NCI-H146 (cell line): ENCODE measurements around the gene LBP.
A peak's percentile ranks its signal among the peaks of the same experiment; 100 is the strongest.
"Not testable (repeated sequence)": the region's sequence is repeated elsewhere in the genome, so short reads cannot be mapped to it uniquely, and the experiment has no call there.

Experiments
- DNase-seq: peaks from one replicate; lab custom pipeline; 2025; lab: John Stamatoyannopoulos, UW

LBP gene

DNA sequence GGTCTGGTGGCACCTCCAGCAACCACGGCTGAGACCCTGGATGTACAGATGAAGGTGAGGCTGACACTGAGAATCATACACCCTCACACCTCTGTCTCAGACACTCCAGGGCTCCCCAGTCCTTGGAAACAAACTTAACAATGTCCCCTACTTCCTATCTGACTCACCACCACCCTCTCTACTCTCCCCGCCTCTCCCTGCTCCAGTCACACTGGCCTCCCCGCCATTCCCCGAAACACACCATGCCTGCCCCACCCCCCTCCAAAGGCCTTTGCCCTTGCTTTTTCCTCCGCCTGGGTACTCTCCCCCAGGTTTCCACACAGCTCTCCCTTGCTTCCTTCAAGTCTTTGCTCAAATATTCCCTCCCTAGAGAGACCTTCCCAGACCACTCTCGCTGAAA is 26.1 kb upstream of the LBP start:
- DNase-seq, result no peak

GRCh38 chr20:38321959-38322598 is 24.2 kb upstream of the LBP start:
- peak; percentile 65 for DNase-seq

DNA sequence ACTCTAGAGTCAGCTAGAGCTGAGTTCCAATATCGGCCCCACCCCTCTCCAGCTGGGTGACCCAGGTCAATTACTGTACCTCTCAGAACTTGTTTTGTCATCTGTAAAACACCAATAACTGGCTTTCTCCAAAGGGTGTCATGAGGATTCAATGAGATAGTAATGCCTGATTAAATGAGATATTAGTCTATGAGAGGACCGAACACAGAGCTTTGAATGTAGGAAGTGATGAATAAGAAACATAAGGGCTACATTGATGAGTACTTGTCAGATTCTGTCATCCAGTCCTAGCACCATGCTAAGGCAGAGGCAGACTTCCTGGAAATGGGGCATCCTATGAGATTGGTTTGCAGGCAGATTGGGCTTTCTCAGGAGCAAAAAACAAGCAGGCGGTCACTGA is 22.1 kb upstream of the LBP start:
- no peak for DNase-seq

DNA sequence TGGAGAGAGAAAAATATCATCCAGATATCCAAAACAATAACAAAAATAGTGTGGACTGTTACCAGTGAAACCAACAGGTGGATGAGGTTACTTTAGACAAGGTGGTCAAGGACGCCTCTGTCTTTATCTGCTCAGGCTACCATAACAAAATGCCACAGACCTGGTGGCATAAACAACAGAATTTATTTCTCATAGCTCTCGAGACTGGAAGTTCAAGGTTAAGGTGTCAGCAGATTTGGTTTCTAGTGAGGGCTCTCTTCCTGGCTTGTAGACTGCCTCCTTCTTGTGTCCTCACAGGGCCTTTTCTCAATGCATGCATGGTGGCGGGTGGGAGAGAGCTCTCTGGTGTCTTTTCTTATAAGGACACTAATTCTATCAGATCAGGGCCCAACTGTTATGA is 21.1 kb upstream of the LBP start:
- DNase-seq, result no peak

DNA sequence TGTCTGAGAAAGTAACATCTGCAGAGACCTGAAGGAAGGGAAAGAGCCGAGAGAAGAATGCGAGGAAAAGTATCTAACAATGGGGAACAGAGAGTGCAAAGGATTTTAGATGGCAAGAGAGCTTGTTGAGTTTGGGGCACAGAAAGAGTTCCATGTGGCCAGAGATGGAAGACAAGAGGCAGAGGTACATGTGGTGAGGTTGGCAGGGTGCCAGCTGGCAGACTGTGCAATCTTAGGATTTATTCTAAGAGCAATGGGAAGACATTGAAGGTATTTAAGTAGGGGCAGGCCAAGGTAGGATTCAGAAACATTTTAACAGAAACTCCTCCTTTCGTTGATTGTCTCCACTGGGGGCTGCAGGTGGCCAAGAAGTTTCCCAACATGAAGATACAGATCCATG is 20.4 kb upstream of the LBP start:
- DNase-seq, result no peak

DNA sequence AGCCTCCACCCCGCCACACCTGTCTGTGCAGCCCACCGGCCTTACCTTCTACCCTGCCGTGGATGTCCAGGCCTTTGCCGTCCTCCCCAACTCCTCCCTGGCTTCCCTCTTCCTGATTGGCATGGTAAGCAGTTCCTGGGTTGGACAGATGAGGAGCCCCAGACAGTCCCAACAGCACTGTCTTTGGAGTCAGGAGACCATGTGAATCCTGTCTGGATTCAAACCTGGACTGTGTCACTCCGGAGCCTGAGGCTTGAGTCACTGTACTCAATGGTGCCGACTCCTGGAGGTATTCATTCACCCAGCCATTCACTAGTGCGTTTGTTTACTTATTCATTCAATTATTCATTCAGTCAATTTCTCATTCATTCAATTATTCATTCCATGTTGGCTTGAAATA is 20.0 kb upstream of the LBP start:
- DNase-seq, result no peak

DNA sequence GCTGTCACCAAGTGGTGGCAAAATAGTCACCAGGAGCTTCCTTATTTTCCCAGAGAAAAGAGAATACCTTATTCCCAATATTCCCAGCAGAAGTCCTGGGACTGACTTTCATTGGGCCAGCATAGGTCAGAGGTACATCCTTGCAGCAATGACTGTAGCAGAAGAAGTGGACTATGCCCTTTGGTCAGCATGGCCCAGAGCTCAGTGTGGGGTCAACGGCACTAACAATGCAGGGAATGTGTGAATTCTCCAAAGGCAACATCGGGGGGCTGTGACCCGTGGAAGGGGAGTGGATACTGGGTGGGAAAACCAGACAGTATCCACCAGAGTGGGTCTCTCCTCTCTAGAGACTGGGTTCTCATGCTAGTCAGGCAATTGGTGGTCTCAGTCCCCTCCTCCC is 15.6 kb upstream of the LBP start:
- no peak for DNase-seq

- no peak for DNase-seq
Observed at GRCh38 chr20:38331245-38331644, 15.0 kb upstream of the LBP start.

- no peak for DNase-seq
Observed at GRCh38 chr20:38331814-38332213, 14.5 kb upstream of the LBP start.

GRCh38 chr20:38334016-38334415 is 12.3 kb upstream of the LBP start:
- no peak for DNase-seq

GRCh38 chr20:38336726-38337125 is 9.6 kb upstream of the LBP start:
- DNase-seq, result no peak

- peak; percentile 49 for DNase-seq
Observed at GRCh38 chr20:38337561-38338140, 8.6 kb upstream of the LBP start.

GRCh38 chr20:38338849-38339520 is 7.3 kb upstream of the LBP start:
- DNase-seq, result peak; percentile 69

DNA sequence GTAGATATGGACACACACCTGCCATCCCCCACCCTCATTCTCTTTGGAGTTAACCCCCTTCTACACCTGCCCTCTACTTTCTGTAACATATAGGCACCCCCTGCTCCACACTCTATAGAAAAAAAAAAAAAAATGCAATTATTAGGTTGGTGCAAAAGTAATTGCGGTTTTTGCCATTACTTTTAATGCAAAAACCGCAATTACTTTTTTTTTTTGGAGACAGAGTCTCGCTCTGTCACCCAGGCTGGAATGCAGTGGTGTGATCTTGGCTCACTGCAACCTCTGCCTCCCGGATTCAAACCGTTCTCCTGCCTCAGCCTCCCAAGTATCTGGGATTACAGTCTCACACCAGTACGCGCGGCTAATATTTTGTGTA is 6.8 kb upstream of the LBP start:
- not testable (repeated sequence) for DNase-seq

- no peak for DNase-seq
Observed at GRCh38 chr20:38339997-38340396, 6.3 kb upstream of the LBP start.

DNA sequence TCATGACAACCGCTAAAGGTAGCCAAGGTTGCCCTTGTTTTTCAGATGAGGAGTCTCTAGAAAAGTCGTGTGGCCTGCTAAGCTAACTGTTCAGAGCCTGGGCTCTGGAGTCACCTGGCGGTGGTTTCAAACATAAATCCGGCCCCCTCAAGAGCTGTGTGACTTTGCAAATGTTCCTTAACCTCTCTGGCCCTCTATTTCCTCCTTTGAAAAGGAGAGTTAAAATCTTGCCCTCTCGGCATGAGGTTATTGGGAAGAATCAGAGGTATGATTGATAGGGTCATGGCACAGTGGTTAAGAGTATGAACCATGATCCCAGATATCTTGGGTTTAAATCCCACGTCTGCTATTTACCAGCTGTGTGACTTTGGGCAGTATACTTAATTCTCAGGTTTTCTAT is 5.6 kb upstream of the LBP start:
- DNase-seq, result no peak

- no peak for DNase-seq
Observed at GRCh38 chr20:38342216-38342615, 4.1 kb upstream of the LBP start.

GRCh38 chr20:38342713-38343310 is 3.5 kb upstream of the LBP start:
- no peak for DNase-seq

- peak; percentile 46 for DNase-seq
Observed at GRCh38 chr20:38343311-38344106, 2.8 kb upstream of the LBP start.

- DNase-seq, result no peak
Observed at GRCh38 chr20:38344107-38344701, 2.1 kb upstream of the LBP start.

GRCh38 chr20:38345643-38346042 is 639 bp upstream of the LBP start:
- no peak for DNase-seq

GRCh38 chr20:38346741-38347140 is 459 bp downstream of the LBP start:
- DNase-seq, result no peak
